Measurements from ENCODE around the gene SPOCD1.
A peak's percentile ranks its signal among the peaks of the same experiment; 100 is the strongest.

Gene SPOCD1

GRCh38 chr1:31753707-31754349 is 62.0 kb downstream of the SPOCD1 start:
- DNase-seq: peak; percentile 51 to 64

DNA sequence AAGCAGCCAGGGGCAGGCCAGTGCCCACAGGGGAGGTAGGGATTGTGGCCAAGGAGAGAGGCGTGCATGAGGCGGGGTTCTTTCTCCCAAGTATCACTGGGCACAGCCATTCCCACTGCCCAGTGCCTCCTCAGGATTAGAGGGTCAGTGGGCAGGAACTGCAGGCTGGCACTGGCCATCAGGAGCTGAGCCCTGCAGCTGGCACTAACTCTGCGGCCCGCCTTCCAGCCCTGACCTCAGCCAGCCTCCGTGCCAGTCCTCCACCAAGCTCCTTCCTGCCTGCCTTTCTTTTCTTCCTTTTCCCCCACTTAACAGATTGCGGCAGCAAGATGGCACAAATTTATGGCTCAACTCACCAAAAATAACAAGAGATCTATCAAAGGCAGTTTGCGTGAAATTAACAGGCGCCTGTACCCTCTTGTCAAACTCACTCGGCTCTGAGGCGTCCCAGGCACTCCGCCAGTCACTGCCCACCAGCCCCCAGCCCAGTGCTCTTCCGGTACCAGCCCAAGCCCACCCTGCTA is 62.8 kb downstream of the SPOCD1 start:
- no peak for DNase-seq

DNA sequence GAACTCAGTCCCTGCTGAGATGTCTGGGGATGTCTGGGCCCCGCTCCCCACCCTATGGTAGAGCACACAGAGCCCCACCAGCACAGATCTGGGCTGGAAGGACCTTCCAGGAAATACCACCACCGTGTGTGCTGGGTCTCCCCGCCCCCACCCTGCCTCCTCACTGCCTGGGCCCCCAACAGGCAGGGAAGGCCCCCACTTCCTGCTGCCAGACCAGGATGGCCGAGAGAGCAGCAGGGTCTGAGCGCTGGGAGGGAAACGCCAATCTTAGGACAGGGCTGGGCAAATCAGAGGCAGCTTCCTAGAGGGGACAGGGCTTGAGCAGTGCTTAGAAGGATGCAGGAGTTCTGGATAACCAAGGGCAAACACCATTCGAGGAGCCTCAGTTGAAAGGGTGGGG is 63.6 kb downstream of the SPOCD1 start:
- DNase-seq: no peak

- no peak for DNase-seq
Observed at GRCh38 chr1:31751822-31752241, 64.0 kb downstream of the SPOCD1 start.

DNA sequence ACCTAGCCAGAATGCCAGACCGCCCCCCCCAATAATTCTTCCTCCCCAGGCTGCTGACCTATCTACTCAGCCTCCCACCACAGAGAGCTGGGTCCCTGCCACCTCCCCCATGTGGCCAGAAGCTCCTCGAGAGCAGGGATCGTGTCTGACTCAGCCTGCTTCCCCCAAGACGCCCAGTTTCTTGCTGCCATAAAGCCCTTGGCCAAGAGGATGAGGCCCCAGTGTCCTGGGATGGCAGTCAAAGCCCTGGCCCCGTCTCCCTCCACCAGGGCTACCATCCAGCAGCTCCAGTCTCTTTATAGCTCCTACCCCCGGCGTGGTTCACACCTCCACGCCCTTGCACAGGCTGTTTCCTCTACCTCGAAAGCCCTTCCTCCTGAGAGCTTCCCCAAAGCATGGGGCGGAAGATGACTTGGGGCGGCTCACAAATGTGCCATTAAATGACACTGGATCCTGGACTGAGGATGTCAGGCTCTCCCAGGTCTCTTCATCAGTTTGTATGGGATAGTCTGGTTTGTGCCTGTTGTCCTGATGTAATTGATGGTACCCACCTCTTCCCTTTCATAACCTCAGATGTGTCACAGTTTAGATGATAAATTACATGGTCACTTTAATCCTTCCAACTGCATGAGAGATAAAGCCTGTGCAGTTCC is 64.8 kb downstream of the SPOCD1 start:
- DNase-seq: no peak

- DNase-seq: no peak
Observed at GRCh38 chr1:31749785-31750735, 65.8 kb downstream of the SPOCD1 start.

DNA sequence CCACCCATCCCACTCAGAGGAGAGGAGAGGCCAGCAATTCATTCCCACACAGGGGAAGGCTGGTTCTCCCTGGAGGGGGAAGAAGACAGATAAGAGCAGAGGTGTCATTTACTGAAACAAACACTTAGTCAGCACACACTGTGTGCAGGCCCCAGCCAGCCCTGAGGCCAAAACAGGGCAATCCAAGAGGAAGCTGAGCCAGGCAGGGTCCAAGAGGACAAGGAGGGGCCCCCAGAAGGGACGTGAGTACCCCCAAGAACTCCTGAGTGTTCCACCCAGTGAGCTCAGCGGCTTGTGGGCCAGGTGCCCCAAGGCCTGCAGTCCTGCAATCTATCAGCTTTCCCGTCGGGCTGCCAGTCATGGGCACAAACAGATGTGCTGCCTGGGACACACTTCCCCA is 67.5 kb downstream of the SPOCD1 start:
- no peak for DNase-seq

DNA sequence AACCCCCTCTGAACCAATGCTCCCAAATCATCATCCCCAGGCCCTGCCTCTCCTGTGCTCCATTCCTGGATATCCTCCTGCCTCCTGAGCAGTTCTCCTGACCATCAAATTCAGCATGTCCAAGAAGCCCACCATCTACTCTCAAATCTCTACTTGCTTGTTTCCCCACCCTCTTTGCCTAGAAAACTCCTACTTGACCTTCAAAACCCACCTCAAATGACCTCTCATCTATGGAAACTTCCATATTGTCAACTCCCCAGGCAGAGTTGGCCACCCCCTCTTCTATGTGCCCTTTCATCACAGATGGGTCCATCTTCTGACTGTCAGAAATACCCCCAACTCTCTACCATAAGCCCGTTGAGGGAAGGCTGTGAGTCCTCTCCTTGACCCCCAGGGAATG is 68.5 kb downstream of the SPOCD1 start:
- no peak for DNase-seq

- DNase-seq: no peak
Observed at GRCh38 chr1:31746687-31747086, 69.1 kb downstream of the SPOCD1 start.

- DNase-seq: no peak
Observed at GRCh38 chr1:31745946-31746670, 69.7 kb downstream of the SPOCD1 start.

GRCh38 chr1:31745096-31745945 is 70.5 kb downstream of the SPOCD1 start:
- DNase-seq: peak in 1 of 2 experiments; percentile 43

- no peak for DNase-seq
Observed at GRCh38 chr1:31744165-31744888, 71.5 kb downstream of the SPOCD1 start.

- DNase-seq: no peak
Observed at GRCh38 chr1:31742462-31743212, 73.2 kb downstream of the SPOCD1 start.
